Mesenchymal stem cell (in vitro differentiated cells and primary cell): ENCODE measurements around the gene ZNF487.
"Not testable (repeated sequence)": the region's sequence is repeated elsewhere in the genome, so short reads cannot be mapped to it uniquely, and the experiment has no call there.

ENCODE experiments used
- DNase-seq: peaks from one replicate; pipeline ENCODE4 v3.0.0-alpha.2; 2013
- H2AFZ ChIP-seq: one replicate; pipeline ENCODE4 v1.6.1; 2013; ENCODE audit warnings: low read depth, mild to moderate bottlenecking, control low read depth, inconsistent platforms, low read length, moderate library complexity
- H2AK5ac ChIP-seq: 2 replicates; pipeline ENCODE4 v1.6.1; 2013; ENCODE audit warnings: low read length, moderate library complexity, mild to moderate bottlenecking, inconsistent platforms; ENCODE audit not compliant: severe bottlenecking
- H2BK120ac ChIP-seq: one replicate; pipeline ENCODE4 v1.6.1; 2013; ENCODE audit warnings: low read depth, mild to moderate bottlenecking, inconsistent platforms, low read length, moderate library complexity
- H2BK12ac ChIP-seq, 2 experiments: one replicate each; pipeline ENCODE4 v1.6.1; 2013; ENCODE audit warnings: inconsistent platforms in 2 of 2, low read length in 2 of 2, mild to moderate bottlenecking in 2 of 2, moderate library complexity in 2 of 2, control low read depth in 1 of 2
- H2BK15ac ChIP-seq: one replicate; pipeline ENCODE4 v1.6.1; 2013; ENCODE audit warnings: mild to moderate bottlenecking, low read depth, inconsistent platforms; ENCODE audit not compliant: poor library complexity, severe bottlenecking
- H2BK5ac ChIP-seq: 2 replicates; pipeline ENCODE4 v1.6.1; 2013; ENCODE audit warnings: low read depth, mild to moderate bottlenecking, low read length, control low read depth, inconsistent platforms; ENCODE audit not compliant: poor library complexity, severe bottlenecking
- H3K14ac ChIP-seq, 2 experiments: one replicate each; pipeline ENCODE4 v1.6.1; 2013; ENCODE audit warnings: inconsistent platforms in 2 of 2, low read length in 2 of 2, control low read depth in 1 of 2, mild to moderate bottlenecking in 1 of 2, moderate library complexity in 1 of 2
- H3K18ac ChIP-seq, 2 experiments: one replicate each; pipeline ENCODE4 v1.6.1; 2013; ENCODE audit warnings: inconsistent platforms in 2 of 2, low read length in 2 of 2, control low read depth in 1 of 2, low read depth in 1 of 2, mild to moderate bottlenecking in 1 of 2
- H3K23ac ChIP-seq, 2 experiments: one replicate each; pipeline ENCODE4 v1.6.1; 2013; ENCODE audit warnings: inconsistent platforms in 2 of 2, low read length in 2 of 2, mild to moderate bottlenecking in 2 of 2, moderate library complexity in 2 of 2, control low read depth in 1 of 2
- H3K27ac ChIP-seq: 2 replicates; pipeline ENCODE4 v1.5.1; 2013; ENCODE audit warnings: mild to moderate bottlenecking, moderate library complexity, low read length, control low read depth, inconsistent platforms; ENCODE audit not compliant: poor library complexity, severe bottlenecking
- H3K27me3 ChIP-seq, 2 experiments: 2 replicates each; pipeline versions ENCODE4 v1.6.1 to v1.7.0; 2013; ENCODE audit warnings: low read length in 2 of 2, mild to moderate bottlenecking in 2 of 2, moderate library complexity in 2 of 2, control low read depth in 1 of 2, inconsistent platforms in 1 of 2; ENCODE audit not compliant: control insufficient read depth in 1 of 2, insufficient read depth in 1 of 2
- H3K36me3 ChIP-seq, 2 experiments: 2 replicates each; pipeline versions ENCODE4 v1.6.1 to v1.7.0; 2013; ENCODE audit warnings: low read length in 2 of 2, control low read depth in 1 of 2, inconsistent platforms in 1 of 2, low read depth in 1 of 2, mild to moderate bottlenecking in 1 of 2; ENCODE audit not compliant: insufficient read depth in 2 of 2, control insufficient read depth in 1 of 2
- H3K4ac ChIP-seq, 2 experiments: one replicate each; pipeline ENCODE4 v1.6.1; 2013; ENCODE audit warnings: inconsistent platforms in 2 of 2, low read length in 2 of 2, mild to moderate bottlenecking in 2 of 2, moderate library complexity in 2 of 2, control low read depth in 1 of 2, low read depth in 1 of 2
- H3K4me1 ChIP-seq: 2 replicates; pipeline ENCODE4 v1.6.1; 2013; ENCODE audit warnings: low read depth, low read length, control low read depth; ENCODE audit not compliant: control insufficient read depth, insufficient read depth
- H3K4me2 ChIP-seq: 2 replicates; pipeline ENCODE4 v1.6.1; 2013; ENCODE audit warnings: low read length, mild to moderate bottlenecking, inconsistent platforms; ENCODE audit not compliant: poor library complexity, severe bottlenecking
- H3K4me3 ChIP-seq, 2 experiments: 2 replicates each; pipeline versions ENCODE4 v1.5.1 to v1.7.0; 2013; ENCODE audit warnings: low read length in 2 of 2, mild to moderate bottlenecking in 2 of 2, control low read depth in 1 of 2, low read depth in 1 of 2; ENCODE audit not compliant: insufficient read depth in 1 of 2
- H3K79me1 ChIP-seq: replicated peaks from 2 replicates; pipeline ENCODE4 v1.6.1; 2013; ENCODE audit warnings: mild to moderate bottlenecking, control low read depth, low read length, inconsistent platforms; ENCODE audit not compliant: poor library complexity, severe bottlenecking
- H3K9ac ChIP-seq: 2 replicates; pipeline ENCODE4 v1.7.0; 2013; ENCODE audit warnings: mild to moderate bottlenecking, low read length, moderate library complexity
- H3K9me3 ChIP-seq: 2 replicates; pipeline ENCODE4 v1.7.0; 2013; ENCODE audit warnings: mild to moderate bottlenecking, low read length; ENCODE audit not compliant: control insufficient read depth
- H4K8ac ChIP-seq: one replicate; pipeline ENCODE4 v1.6.1; 2013; ENCODE audit warnings: inconsistent platforms, mild to moderate bottlenecking, low read length, moderate library complexity
- H4K91ac ChIP-seq: one replicate; pipeline ENCODE4 v1.6.1; 2013; ENCODE audit warnings: mild to moderate bottlenecking, low read length, inconsistent platforms
- WGBS: methylation state at CpG from one replicate; pipeline ENCODE4 v1.1.7; 2013; ENCODE audit warnings: mixed read lengths; 5-methylcytosine and 5-hydroxymethylcytosine counted together

Gene ZNF487

DNA sequence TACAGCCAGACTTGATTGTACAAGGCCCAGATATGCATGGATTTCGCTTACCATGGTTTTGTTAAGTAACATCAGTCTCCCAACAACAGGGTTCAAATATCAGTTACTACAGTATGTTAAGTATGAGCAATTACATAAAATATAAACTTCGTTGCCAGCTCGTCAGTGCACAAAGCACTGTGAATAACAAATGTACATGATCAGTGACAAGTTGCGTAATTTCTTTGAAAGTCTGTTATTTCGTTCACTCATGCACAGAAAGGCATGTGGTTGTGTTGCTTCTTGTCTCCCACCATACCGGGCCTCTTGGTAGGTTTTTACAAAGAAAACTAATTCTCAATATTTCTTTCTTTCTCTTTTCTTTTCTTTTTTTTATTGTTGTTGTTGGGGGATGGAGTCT is 12.5 kb upstream of the ZNF487 start:
- no peaks in the 10 kb centered on the region for H3K9me3 ChIP-seq
- H3K14ac ChIP-seq, result no peak overlapping the region
- H3K27me3 ChIP-seq, result no peaks in the 10 kb centered on the region
- no peak overlapping the region for H2AK5ac ChIP-seq
- no peak overlapping the region for H4K91ac ChIP-seq
- H3K18ac ChIP-seq, result no peak overlapping the region
- H3K36me3 ChIP-seq, result no peaks in the 10 kb centered on the region
- H2BK12ac ChIP-seq, result no peak overlapping the region
- no peak overlapping the region for H2BK15ac ChIP-seq
- H4K8ac ChIP-seq, result no peak overlapping the region
- H3K9ac ChIP-seq, result no peak overlapping the region
- H3K4ac ChIP-seq, result no peak overlapping the region
- H3K27ac ChIP-seq, result no peak overlapping the region
- H3K4me1 ChIP-seq, result peaks cover 6% of the 10 kb centered on the region
- no peak overlapping the region for H3K4me2 ChIP-seq
- no peak overlapping the region for H3K4me3 ChIP-seq
- WGBS, result 86% methylated on average over 4 of the region's 6 CpGs
- no peak overlapping the region for H2BK120ac ChIP-seq
- no peak overlapping the region for H2BK5ac ChIP-seq
- DNase-seq, result no peak
- H2AFZ ChIP-seq, result no peak overlapping the region
- no peak overlapping the region for H3K23ac ChIP-seq
- no peaks in the 10 kb centered on the region for H3K79me1 ChIP-seq

DNA sequence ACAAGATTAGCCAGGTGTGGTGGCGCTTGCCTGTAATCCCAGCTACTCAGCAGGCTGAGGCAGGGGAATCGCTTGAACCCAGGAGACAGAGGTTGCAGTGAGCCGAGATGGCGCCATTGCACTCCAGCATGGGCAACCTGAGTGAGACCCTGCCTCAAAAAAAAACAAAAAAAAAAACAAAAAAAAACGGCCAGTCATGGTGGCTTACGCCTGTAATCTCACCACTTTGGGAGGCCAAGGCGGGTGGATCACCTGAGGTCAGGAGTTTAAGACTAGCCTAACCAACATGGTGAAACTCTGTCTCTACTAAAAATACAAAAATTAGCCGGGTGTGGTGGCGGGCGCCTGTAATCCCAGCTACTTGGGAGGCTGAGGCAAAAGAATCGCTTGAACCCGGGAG is 10.4 kb upstream of the ZNF487 start:
- H3K14ac ChIP-seq, H3K4me2 ChIP-seq, H3K4ac ChIP-seq, DNase-seq, H3K79me1 ChIP-seq, H3K4me1 ChIP-seq, H3K23ac ChIP-seq, H3K9me3 ChIP-seq, H3K9ac ChIP-seq, H4K91ac ChIP-seq, H2BK5ac ChIP-seq, H3K27ac ChIP-seq, H2BK12ac ChIP-seq, H2BK15ac ChIP-seq, H2AFZ ChIP-seq, H3K36me3 ChIP-seq, H4K8ac ChIP-seq, H3K4me3 ChIP-seq, H2BK120ac ChIP-seq, H2AK5ac ChIP-seq, H3K18ac ChIP-seq, H3K27me3 ChIP-seq: not testable (repeated sequence)
- WGBS, result 97% methylated on average over 11 of the region's 12 CpGs

DNA sequence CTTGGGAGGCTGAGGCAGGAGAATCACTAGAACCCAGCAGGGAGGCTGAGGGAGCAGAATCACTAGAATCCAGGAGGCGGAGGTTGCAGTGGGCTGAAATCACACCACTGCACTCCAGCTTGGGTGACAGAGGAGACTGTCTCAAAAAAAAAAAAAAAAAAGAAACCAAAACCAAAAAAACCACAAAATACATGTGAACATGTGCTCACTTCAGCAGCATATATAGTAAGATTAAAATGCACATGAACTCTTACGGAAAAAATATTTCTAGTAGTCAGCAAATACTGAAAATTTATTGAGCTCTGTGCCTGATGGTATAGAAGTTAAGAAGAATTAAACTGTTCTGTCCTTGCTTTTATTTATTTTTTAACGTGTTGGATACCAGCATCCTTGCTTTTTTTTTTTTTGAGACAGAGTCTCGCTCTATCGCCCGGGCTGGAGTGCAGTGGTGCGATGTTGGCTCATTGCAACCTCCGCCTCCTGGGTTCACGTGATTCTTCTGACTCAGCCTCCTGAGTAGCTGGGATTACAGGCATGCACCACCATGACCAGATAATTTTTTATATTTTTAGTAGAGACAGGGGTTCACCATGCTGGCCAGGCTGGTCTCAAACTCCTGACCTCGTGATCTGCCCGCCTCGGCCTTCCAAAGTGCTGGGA is 9.6 kb upstream of the ZNF487 start:
- Histone ChIP-seq H3K27ac (no peak overlapping the region), H2AK5ac (no peak overlapping the region), H4K8ac (no peak overlapping the region), H3K79me1 (no peaks in the 10 kb centered on the region), H3K14ac (no peak overlapping the region), H3K36me3 (no peaks in the 10 kb centered on the region), H2BK120ac (no peak overlapping the region), H4K91ac (no peak overlapping the region), H3K9me3 (no peaks in the 10 kb centered on the region), H2AFZ (no peak overlapping the region), H3K23ac (no peak overlapping the region), H3K4me1 (no peaks in the 10 kb centered on the region), H3K4ac (no peak overlapping the region), H2BK15ac (no peak overlapping the region), H2BK5ac (no peak overlapping the region), H3K27me3 (no peaks in the 10 kb centered on the region), H2BK12ac (no peak overlapping the region), H3K4me2 (no peak overlapping the region), H3K4me3 (no peak overlapping the region), H3K9ac (no peak overlapping the region), H3K18ac (no peak overlapping the region)
- no peak for DNase-seq
- 92% methylated on average over 9 of the region's 12 CpGs for whole genome bisulfite sequencing

DNA sequence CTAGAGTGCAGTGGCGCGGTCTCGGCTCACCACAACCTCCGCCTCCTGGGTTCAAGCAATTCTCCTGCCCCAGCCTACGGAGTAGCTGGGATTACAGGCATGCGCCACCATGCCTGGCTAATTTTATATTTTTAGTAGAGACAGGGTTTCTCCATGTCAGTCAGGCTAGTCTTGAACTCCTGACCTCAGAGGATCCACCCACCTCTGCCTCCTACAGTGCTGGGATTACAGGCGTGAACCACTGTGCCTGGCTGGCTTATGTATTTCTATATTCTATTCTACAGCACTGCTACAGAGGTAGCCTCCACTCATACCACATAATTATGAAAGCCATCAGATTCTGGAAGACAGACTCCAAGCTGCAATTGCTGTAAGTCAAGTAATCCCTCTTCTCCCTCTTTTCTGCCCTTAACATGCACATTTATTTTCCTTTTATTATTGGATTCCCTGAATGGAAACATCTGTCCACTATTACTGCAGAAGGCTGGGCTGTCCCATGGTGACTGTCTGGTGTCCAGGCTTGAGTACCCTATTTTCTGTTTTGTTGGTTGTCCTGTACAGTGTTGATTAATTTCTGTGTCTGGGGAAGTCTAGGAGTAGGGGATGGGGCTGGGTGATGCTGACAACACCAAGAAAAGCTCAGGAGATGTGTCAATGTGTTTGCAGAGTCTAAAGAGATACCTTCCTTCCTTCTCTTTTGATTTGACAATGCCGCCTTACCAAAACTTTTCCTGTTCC is 5.8 kb upstream of the ZNF487 start:
- no peak overlapping the region for H2AFZ ChIP-seq
- H3K27me3 ChIP-seq, result no peaks in the 10 kb centered on the region
- H2BK15ac ChIP-seq, result no peak overlapping the region
- H3K9ac ChIP-seq, result no peak overlapping the region
- no peak overlapping the region for H3K23ac ChIP-seq
- H3K4me3 ChIP-seq, result no peak overlapping the region
- no peak overlapping the region for H2BK120ac ChIP-seq
- no peaks in the 10 kb centered on the region for H3K9me3 ChIP-seq
- H3K4me2 ChIP-seq, result no peak overlapping the region
- no peak overlapping the region for H3K27ac ChIP-seq
- no peaks in the 10 kb centered on the region for H3K79me1 ChIP-seq
- no peak overlapping the region for H2BK12ac ChIP-seq
- no peak overlapping the region for H3K18ac ChIP-seq
- H4K91ac ChIP-seq, result no peak overlapping the region
- H3K36me3 ChIP-seq, result peaks cover 0 to 2% of the 10 kb centered on the region in 2 experiments
- H3K14ac ChIP-seq, result no peak overlapping the region
- no peak overlapping the region for H4K8ac ChIP-seq
- no peak overlapping the region for H2AK5ac ChIP-seq
- no peak for DNase-seq
- no peak overlapping the region for H2BK5ac ChIP-seq
- WGBS, result 93% methylated on average over 7 of the region's 8 CpGs
- no peaks in the 10 kb centered on the region for H3K4me1 ChIP-seq
- H3K4ac ChIP-seq, result no peak overlapping the region
